SK-MEL-5 (cell line): ENCODE measurements around the gene COL28A1. TPM values are rescaled to one million over a fixed set of nuclear protein-coding genes. Genes with fewer than 3 reads are reported as not detected.

Source experiments
- DNase-seq: peaks from one replicate; pipeline ENCODE4 v3.0.0-alpha.2; 2016; ENCODE audit warnings: low read depth, low spot score
- in situ Hi-C: cut with HindIII; loops from 2 replicates; pipeline ENCODE4 v1.10.0; 2016; ENCODE audit warnings: low sequenced_read_pairs, high pct_unique_total_duplicates, low pct_unique_long_range_greater_than_20kb
- total RNA-seq: library from RNA; depleted of rRNA; stranded (reverse); fragments of >200 nt; shearing (Covaris generic); gene quantifications from 2 replicates; pipeline ENCODE4 v1.2.3, GENCODE V29; 2014

COL28A1 gene
- total RNA-seq, 1 experiment from 2014 or later = 0.26 TPM

DNA sequence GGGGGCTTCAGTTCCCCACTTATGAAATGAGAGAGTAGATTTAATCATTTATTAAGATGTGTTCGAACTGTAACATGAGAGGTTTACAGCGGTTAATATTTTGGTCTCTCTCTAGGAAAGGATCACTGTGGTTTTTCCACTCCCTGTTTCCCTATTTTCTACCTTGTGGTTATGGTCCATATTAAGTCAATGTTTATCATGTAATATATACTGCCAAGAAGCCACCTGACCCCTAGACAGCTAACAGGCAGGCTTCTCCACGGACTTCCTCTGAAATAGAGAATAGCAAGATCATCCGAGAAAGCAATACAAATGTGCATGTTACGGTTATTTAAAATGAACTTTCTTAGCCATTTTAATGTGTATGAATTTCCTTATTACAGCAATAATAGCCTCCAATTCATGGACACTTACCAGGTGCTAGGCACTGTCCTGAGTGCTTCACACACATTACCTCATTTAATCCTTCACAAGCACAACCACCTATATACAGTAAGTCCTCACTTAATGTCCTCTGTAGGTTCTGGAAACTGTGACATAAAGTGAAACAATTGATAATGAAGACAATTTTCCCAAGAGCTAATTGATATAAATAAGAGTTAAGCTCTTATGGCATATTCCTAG is 835 bp upstream of the COL28A1 start:
- no peak for DNase-seq
- in situ Hi-C loops = no loop called here

- DNase-seq = no peak
- in situ Hi-C loops = no loop called here
Observed at GRCh38 chr7:7533831-7534430, 1.7 kb downstream of the COL28A1 start.

DNA sequence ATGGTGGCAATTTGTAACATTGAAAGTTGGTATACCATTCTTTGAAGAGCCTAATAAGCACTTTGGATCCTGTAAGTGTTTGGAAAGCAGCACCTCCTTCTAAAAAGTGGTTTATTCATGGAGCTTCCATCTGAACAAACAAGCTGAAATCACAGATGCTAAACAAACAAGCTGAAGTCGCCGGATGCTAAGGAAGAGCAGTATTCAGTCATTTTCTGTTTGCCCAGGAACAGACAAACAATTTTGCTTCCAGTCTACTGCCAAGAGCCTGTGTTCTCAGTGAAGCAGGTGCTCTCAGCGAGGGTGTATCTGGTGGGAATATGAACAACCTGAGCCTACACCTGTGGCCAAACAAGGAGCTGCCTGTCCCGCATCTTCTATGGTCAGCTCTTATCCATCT is 6.3 kb downstream of the COL28A1 start:
- in situ Hi-C loops = no loop called here
- DNase-seq = no peak

GRCh38 chr7:7527047-7527446 is 8.6 kb downstream of the COL28A1 start:
- in situ Hi-C loops = no loop called here
- peak; percentile 40 for DNase-seq

- DNase-seq = no peak
- in situ Hi-C loops = no loop called here
Observed at GRCh38 chr7:7526006-7526405, 9.7 kb downstream of the COL28A1 start.

GRCh38 chr7:7524121-7524520 is 11.6 kb downstream of the COL28A1 start:
- DNase-seq = peak; percentile 24
- in situ Hi-C loops = loop anchor here (25.0 kb wide), 1 partner anchor 112 kb away; no protein-coding TSS in a partner anchor

- DNase-seq = no peak
- in situ Hi-C loops = loop anchor here (25.0 kb wide), 1 partner anchor 110 kb away; no protein-coding TSS in a partner anchor
Observed at GRCh38 chr7:7522421-7522820, 13.3 kb downstream of the COL28A1 start.

- peak; percentile 41 for DNase-seq
- in situ Hi-C loops = loop anchor here (25.0 kb wide), 1 partner anchor 109 kb away; no protein-coding TSS in a partner anchor
Observed at GRCh38 chr7:7521259-7521658, 14.4 kb downstream of the COL28A1 start.

- in situ Hi-C loops = loop anchor here (25.0 kb wide), 1 partner anchor 107 kb away; no protein-coding TSS in a partner anchor
- DNase-seq = no peak
Observed at GRCh38 chr7:7519528-7519927, 16.1 kb downstream of the COL28A1 start.

DNA sequence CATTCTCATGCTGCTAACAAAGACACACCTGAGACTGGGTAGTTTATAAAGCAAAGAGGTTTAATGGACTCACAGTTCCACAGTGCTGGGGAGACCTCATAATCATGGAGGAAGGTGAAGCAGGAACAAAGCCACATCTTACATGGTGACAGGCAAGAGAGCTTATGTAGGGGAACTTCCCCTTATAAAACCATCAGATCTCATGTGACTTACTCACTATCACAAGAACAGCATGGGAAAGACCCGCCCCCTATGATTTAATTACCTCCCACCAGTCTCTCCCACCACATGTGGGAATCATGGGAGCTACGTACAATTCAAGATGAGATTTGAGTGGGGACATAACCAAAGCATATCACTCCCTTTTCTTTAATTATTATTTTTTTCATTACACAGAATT is 16.6 kb downstream of the COL28A1 start:
- DNase-seq = no peak
- in situ Hi-C loops = loop anchor here (25.0 kb wide), 1 partner anchor 107 kb away; no protein-coding TSS in a partner anchor

GRCh38 chr7:7517754-7518153 is 17.9 kb downstream of the COL28A1 start:
- in situ Hi-C loops = loop anchor here (25.0 kb wide), 1 partner anchor 105 kb away; no protein-coding TSS in a partner anchor
- no peak for DNase-seq

DNA sequence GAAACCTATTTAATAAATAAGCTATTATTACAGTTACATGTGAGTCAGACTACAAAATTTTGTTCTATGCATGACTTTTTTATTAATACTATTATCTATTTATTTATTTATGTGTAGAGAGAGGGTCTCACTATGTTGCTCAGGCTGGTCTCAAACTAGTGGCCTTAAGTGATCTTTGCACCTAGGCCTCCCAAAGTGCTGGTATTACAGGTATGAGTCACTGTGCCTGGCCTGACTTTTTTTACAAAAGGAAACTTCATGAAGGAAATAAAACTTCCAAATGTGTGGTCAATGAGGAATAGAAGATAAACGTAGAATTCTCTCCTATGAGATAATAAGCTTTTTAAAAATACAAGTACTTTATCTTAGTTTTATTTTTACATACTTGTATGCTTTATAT is 19.0 kb downstream of the COL28A1 start:
- in situ Hi-C loops = loop anchor here (25.0 kb wide), 1 partner anchor 104 kb away; no protein-coding TSS in a partner anchor
- DNase-seq = no peak

GRCh38 chr7:7516156-7516555 is 19.5 kb downstream of the COL28A1 start:
- in situ Hi-C loops = loop anchor here (25.0 kb wide), 1 partner anchor 104 kb away; no protein-coding TSS in a partner anchor
- peak; percentile 28 for DNase-seq

DNA sequence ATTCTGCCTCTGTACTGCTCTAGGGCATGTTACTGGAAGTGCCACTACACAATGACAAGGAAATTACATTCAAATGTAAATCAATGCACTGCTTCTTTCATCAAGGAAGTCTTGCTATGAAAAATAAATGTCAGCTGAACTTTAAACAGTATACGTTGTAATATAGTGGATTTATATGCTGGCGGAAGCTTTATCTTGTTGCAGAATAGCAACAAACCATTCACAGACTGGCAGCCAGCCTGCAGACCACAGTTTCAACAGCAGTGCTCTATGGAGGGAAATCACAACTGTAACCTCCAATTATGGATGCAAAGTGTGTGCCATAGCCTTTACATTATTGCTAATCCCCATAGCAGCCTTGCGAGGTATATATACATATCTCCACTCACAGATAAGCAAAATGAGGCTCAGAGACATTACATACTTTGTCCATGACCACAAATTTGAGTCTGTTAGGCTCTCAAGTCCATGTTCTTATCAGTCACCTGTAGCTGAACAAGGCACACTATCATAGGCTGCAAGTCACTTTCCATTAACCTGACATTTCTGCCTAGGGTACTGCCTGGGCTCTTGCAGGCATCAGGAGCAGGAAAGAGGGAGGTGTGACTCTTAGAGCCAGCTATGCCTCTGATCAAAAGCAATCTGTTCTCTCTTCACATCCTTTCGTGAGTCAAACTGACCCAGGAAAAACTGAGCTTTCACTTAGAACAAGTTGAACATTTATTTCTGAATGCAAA is 22.6 kb downstream of the COL28A1 start:
- in situ Hi-C loops = loop anchor here (25.0 kb wide), 1 partner anchor 101 kb away; no protein-coding TSS in a partner anchor
- DNase-seq = no peak

DNA sequence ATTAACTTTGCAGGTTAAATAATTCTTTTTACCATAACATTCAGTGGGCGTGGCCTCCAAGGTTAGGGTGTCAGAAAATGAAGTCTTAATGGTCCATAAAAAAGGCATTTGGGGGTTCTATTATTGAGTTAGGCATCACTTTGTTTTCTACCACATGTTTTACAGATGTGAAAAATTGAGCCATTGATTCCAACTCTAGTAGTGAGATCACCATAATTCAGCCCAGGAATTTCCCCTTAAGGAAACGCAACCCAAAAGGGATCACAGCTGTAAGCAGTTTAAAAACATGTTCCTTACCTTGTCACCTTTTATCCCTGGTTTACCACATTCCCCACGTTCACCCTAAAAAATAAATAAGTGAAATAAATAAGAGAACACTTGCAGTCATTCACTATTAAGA is 24.9 kb downstream of the COL28A1 start:
- DNase-seq = no peak

DNA sequence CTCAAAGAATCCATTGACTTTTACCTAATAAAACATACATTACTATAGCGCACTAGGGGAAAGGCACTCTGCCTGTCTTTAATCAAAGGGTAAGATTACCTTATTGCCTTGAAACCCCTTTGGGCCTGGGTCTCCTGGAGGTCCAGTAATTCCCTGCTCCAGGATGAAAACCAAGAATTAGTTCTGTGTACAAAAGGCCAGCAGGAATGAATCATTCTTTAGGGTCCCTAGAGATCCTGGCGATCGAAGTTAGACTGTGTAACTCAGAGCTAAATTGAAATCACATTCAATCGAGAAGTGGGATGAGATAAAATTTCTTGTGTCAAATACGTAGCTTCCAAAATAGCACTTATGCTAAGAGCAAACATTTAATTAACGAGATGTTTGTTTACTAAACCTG is 29.8 kb downstream of the COL28A1 start:
- no peak for DNase-seq
- in situ Hi-C loops = loop anchor here (25.0 kb wide), 1 partner anchor 94 kb away; no protein-coding TSS in a partner anchor

More for the DNA sequence above, 24.9 kb downstream of the COL28A1 start:
- in situ Hi-C loops = loop anchor here (25.0 kb wide), 1 partner anchor 98 kb away; no protein-coding TSS in a partner anchor

- in situ Hi-C loops = loop anchor here (25.0 kb wide), 1 partner anchor 93 kb away; no protein-coding TSS in a partner anchor
- DNase-seq = no peak
Observed at GRCh38 chr7:7504910-7505704, 30.6 kb downstream of the COL28A1 start.
